ENCODE results near the gene SORCS1. TPM values are rescaled to one million over a fixed set of nuclear protein-coding genes. Genes with fewer than 3 reads are reported as not detected.

SORCS1 gene
- total RNA-seq, 1 experiment from 2014 or later: 1.7 TPM

DNA sequence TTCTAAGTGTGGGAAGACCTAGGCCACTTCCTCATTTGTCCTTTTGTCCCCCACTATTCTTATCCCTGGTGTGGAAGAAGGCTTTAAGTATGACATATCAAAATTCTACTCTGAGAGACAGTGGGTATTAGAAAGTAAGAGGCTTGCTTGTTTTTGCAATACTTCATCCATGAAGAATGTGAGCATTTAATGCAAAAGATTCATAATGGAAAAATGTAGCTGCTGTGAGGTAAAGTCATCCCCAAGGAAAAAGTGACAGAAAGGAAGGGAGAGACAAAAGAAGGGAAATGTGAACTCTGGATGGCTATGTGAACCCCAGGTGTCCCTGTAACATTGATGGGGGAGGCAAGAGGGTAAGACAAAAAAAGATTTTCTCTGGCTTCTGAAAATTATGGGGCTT is 607.5 kb downstream of the SORCS1 start:
- Histone ChIP-seq H3K27me3 (ENCODE audit: insufficient read depth, low read length) (no peaks in the 10 kb centered on the region), H3T11ph (ENCODE audit: low read length) (no peak overlapping the region), H2BK5ac (ENCODE audit: insufficient read length, low read length) (no peak overlapping the region), H3K4me1 (ENCODE audit: insufficient read depth, low read length) (no peaks in the 10 kb centered on the region), H4K20me1 (ENCODE audit: control insufficient read depth, insufficient read depth, insufficient read length) (no peaks in the 10 kb centered on the region), H3K27ac (ENCODE audit: insufficient read length, low read depth, low read length) (no peak overlapping the region), H3K79me2 (ENCODE audit: insufficient read depth, low read length) (no peaks in the 10 kb centered on the region), H2BK120ac (ENCODE audit: low read depth, low read length, poor library complexity, severe bottlenecking) (no peak overlapping the region), H4K8ac (replicated peaks; ENCODE audit: insufficient read length, low read depth, low read length) (no peak overlapping the region), H2AK5ac (ENCODE audit: insufficient read length, low read length) (no peak overlapping the region), H3K9ac (ENCODE audit: extremely low read depth, insufficient read length, low read length) (no peak overlapping the region), H4K91ac (ENCODE audit: insufficient read length, low read depth, low read length) (no peak overlapping the region), H3K23ac (ENCODE audit: insufficient read length, low read depth, low read length) (no peak overlapping the region), H3K79me1 (ENCODE audit: insufficient read depth, low read depth, low read length, poor library complexity, severe bottlenecking) (no peaks in the 10 kb centered on the region), H2AFZ (ENCODE audit: low read length) (no peak overlapping the region), H3K14ac (ENCODE audit: insufficient read depth, low read length) (no peak overlapping the region), H3K18ac (ENCODE audit: insufficient read length, low read depth, low read length) (no peak overlapping the region), H3K4me2 (ENCODE audit: insufficient read depth, insufficient read length, low read length) (no peak overlapping the region), H3K4ac (ENCODE audit: low read depth, low read length) (no peak overlapping the region), H3K23me2 (ENCODE audit: insufficient read length, low read depth, low read length, poor library complexity, severe bottlenecking) (no peaks in the 10 kb centered on the region), H4K5ac (ENCODE audit: insufficient read length, low read depth, low read length) (no peak overlapping the region), H2BK12ac (ENCODE audit: insufficient read length, low read depth, low read length) (no peak overlapping the region), H2BK15ac (ENCODE audit: low read depth, low read length) (no peak overlapping the region), H3K56ac (ENCODE audit: insufficient read length, low read depth, low read length) (no peak overlapping the region), H3K9me3 (ENCODE audit: control insufficient read depth, low read depth, low read length) (no peaks in the 10 kb centered on the region), H2BK20ac (ENCODE audit: low read depth, low read length, poor library complexity, severe bottlenecking) (no peak overlapping the region)
- Mint-ChIP-seq H3K27ac (no peak overlapping the region), H3K9me3 (no peaks in the 10 kb centered on the region), H3K4me3 (no peak overlapping the region), H3K27me3 (ENCODE audit: low read depth) (no peaks in the 10 kb centered on the region; the same call in 1 of the 2 replicates), H3K36me3 (ENCODE audit: insufficient read depth in 1 of 3, low read depth in 3 of 3) (no peaks in the 10 kb centered on the region), H3K4me1 (peaks cover 2 to 4% of the 10 kb centered on the region in 2 experiments; a peak in 3 of 4 replicates)
- DNase-seq: no peak
- TF ChIP-seq, protein P1, sequence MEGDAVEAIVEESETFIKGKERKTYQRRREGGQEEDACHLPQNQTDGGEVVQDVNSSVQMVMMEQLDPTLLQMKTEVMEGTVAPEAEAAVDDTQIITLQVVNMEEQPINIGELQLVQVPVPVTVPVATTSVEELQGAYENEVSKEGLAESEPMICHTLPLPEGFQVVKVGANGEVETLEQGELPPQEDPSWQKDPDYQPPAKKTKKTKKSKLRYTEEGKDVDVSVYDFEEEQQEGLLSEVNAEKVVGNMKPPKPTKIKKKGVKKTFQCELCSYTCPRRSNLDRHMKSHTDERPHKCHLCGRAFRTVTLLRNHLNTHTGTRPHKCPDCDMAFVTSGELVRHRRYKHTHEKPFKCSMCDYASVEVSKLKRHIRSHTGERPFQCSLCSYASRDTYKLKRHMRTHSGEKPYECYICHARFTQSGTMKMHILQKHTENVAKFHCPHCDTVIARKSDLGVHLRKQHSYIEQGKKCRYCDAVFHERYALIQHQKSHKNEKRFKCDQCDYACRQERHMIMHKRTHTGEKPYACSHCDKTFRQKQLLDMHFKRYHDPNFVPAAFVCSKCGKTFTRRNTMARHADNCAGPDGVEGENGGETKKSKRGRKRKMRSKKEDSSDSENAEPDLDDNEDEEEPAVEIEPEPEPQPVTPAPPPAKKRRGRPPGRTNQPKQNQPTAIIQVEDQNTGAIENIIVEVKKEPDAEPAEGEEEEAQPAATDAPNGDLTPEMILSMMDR (conservative IDR thresholded peaks at IDR 0.05): no peak

Data from H9 (cell line).